Measurements from ENCODE around the gene RASA4.
"Not testable (repeated sequence)": the region's sequence is repeated elsewhere in the genome, so short reads cannot be mapped to it uniquely, and the experiment has no call there.

GRCh38 chr7:102642691-102643090 is 26.1 kb upstream of the RASA4 start, which contains the start of gene UPK3BL1:
- TF ChIP-seq, protein P1, sequence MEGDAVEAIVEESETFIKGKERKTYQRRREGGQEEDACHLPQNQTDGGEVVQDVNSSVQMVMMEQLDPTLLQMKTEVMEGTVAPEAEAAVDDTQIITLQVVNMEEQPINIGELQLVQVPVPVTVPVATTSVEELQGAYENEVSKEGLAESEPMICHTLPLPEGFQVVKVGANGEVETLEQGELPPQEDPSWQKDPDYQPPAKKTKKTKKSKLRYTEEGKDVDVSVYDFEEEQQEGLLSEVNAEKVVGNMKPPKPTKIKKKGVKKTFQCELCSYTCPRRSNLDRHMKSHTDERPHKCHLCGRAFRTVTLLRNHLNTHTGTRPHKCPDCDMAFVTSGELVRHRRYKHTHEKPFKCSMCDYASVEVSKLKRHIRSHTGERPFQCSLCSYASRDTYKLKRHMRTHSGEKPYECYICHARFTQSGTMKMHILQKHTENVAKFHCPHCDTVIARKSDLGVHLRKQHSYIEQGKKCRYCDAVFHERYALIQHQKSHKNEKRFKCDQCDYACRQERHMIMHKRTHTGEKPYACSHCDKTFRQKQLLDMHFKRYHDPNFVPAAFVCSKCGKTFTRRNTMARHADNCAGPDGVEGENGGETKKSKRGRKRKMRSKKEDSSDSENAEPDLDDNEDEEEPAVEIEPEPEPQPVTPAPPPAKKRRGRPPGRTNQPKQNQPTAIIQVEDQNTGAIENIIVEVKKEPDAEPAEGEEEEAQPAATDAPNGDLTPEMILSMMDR (optimal IDR thresholded peaks at IDR 0.05 in 1 of 3, IDR thresholded peaks at IDR 0.05 in 1 of 3, conservative IDR thresholded peaks at IDR 0.05 in 1 of 3; ENCODE audit: extremely low read depth in 1 of 3, insufficient read depth in 2 of 3, low read length in 3 of 3): not testable (repeated sequence)
- TF ChIP-seq EZH2 (IDR thresholded peaks at IDR 0.05; ENCODE audit: low read length): not testable (repeated sequence)
